ENCODE data around the gene PLEKHA4.

DNA sequence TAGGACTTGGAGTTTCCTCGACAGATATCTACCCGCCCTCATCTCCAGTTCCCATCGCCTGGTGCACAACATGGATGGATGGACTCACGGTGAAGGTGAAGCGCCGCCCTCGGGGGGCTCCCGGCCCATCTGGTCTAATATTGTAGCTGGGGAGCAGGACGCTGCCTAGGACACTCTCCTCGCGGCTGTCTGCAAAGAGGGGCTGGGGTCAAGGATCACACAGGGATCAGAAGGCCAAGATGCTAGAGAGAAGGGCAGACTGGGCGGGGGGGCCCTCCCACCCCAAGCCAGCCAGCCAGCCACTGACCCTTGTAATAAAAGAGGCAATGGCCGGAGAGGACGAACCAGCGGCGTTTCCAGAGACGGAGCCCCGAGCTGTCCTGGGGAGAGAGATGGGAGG is 7.1 kb downstream of the PLEKHA4 start:
- TF ChIP-seq POLR2AphosphoS5 (IDR thresholded peaks at IDR 0.05; ENCODE audit: low read depth) (no peak), SPI1 (IDR thresholded peaks at IDR 0.05; ENCODE audit: borderline replicate concordance, low read depth) (no peak)
- TF ChIP-seq, protein P1, sequence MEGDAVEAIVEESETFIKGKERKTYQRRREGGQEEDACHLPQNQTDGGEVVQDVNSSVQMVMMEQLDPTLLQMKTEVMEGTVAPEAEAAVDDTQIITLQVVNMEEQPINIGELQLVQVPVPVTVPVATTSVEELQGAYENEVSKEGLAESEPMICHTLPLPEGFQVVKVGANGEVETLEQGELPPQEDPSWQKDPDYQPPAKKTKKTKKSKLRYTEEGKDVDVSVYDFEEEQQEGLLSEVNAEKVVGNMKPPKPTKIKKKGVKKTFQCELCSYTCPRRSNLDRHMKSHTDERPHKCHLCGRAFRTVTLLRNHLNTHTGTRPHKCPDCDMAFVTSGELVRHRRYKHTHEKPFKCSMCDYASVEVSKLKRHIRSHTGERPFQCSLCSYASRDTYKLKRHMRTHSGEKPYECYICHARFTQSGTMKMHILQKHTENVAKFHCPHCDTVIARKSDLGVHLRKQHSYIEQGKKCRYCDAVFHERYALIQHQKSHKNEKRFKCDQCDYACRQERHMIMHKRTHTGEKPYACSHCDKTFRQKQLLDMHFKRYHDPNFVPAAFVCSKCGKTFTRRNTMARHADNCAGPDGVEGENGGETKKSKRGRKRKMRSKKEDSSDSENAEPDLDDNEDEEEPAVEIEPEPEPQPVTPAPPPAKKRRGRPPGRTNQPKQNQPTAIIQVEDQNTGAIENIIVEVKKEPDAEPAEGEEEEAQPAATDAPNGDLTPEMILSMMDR (IDR thresholded peaks at IDR 0.05; ENCODE audit: insufficient read depth, low read length) = no peak

All from HL-60 (cell line).